GM18909 (cell line): ENCODE measurements around the gene ID4.
"Not testable (repeated sequence)": the region's sequence is repeated elsewhere in the genome, so short reads cannot be mapped to it uniquely, and the experiment has no call there.

Source experiments
- ATAC-seq: cut with Tn5 transposase; IDR thresholded peaks from one replicate; pipeline ENCODE4 v1.9.1; 2021; ENCODE audit warnings: mild to moderate bottlenecking; ENCODE audit not compliant: unreplicated experiment, poor library complexity

ID4 gene

GRCh38 chr6:19854421-19855015 lies 17.3 kb downstream of the ID4 start:
- not testable (repeated sequence) for ATAC-seq

DNA sequence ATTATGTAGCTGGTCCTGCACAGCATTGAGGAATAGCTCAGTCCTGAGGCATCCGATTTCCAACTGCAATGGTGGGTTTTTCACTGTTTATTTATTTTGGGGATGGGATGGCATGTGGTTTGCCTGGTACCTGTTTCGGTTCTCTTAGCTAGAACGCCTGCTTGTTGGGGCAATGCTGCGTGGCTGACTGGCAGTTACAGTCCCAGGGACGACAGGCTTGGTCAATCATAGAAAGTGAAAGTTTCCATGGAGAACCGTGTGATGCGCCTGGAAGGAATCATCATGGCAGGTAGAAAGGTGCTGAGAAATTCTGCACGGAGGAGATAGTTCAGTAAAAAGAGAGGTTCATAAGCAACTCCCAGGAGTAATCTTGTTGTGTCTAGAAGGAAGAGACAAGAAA lies 18.4 kb downstream of the ID4 start:
- ATAC-seq = no peak

- no peak for ATAC-seq
Observed at GRCh38 chr6:19857139-19857538, 20.0 kb downstream of the ID4 start.

DNA sequence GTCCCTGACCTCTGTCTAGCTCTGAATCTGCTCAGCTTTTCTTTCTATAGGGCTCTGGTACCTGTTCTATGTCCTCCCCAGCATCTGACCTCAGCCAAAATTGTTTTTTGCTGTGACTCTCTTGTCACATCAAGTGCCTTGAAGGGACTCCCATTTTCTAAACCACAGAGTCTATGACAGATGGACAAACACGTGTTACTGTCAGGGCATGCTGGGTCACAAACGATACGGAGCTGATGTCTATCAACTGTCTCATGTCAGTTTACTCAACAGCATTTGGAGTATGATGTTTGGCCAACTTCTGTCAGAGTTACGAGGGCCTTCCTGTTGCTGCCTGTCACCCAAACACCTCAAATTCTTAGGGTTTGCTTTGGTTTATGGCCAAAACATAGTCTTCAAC lies 20.5 kb downstream of the ID4 start:
- ATAC-seq = no peak

- ATAC-seq = no peak
Observed at GRCh38 chr6:19860235-19860877, 23.2 kb downstream of the ID4 start.

DNA sequence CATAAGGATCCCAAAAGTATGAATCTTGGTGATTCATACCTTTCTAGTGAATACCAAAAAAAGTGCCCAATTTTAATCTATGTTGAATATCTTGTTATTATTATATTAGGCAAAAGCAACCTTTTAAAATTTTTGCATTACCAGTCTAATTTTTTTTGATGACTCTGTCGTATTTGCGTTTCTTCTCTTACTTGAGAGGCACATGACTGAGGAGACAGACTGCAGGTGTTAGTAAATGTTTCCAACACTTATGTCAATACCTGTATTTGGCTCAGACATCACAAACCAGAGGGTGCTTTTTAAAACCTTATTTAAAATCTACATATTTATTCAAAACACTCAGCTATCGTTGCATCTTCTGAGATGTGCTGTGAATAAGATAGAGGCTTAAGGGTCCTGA lies 27.1 kb downstream of the ID4 start:
- ATAC-seq = no peak

GRCh38 chr6:19865178-19865577 lies 28.0 kb downstream of the ID4 start:
- ATAC-seq = no peak

DNA sequence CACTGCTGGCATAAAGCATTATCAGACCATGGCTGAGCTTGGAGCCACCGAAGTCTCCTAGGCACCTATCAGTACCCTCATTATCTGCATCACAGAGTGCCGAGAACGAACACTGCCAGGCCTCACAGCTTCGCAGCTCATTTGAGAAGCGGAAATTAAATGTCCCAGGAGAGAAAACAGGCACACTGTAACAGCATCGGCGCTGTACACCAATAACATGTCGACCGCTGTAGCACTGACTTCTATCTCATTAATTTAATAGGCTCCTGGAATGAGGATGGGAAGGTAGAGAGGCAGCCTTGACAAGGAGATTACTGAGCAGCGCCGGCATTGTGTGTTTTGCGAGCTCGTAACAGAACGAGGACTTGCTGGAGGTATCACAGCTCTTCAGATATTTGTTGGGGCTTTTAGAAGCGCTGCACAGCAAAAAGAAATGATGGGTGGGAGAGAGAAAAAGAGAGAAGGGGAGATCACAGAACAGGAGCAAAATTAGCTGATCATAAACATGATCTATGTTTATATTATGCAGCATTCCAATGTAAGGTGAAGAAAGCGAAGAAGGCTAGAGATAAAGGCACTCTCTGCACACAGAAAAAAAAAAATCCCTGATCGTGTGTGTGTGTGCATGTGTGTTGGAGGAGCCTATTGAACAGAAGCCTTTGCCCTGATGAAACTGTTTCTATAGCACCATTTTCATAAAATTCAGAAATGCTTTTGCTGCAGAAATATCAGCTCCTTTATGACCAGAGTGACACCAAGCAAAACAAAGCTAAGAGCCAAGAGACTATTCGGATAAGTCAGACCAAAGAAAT lies 29.2 kb downstream of the ID4 start:
- ATAC-seq = no peak

- ATAC-seq = no peak
Observed at GRCh38 chr6:19866985-19867627, 29.9 kb downstream of the ID4 start.

DNA sequence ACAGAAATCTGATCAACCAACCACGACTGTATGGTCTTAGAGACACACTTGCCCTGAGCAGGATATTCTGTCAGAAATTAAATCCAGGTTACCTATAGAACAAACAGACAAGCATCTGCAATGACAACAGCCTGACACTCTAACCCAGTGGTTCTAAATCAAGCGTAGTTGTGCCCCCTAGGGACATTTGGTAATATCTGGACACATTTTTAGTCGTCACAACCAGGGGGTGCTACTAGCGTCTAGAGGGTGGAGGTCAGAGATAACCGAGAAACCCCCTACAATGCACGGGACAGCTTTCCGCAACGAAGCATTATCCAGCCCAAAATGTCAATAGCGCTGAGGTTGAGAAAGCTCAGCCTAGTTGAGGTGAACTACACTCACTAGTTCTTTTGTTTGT lies 32.3 kb downstream of the ID4 start:
- ATAC-seq = no peak

DNA sequence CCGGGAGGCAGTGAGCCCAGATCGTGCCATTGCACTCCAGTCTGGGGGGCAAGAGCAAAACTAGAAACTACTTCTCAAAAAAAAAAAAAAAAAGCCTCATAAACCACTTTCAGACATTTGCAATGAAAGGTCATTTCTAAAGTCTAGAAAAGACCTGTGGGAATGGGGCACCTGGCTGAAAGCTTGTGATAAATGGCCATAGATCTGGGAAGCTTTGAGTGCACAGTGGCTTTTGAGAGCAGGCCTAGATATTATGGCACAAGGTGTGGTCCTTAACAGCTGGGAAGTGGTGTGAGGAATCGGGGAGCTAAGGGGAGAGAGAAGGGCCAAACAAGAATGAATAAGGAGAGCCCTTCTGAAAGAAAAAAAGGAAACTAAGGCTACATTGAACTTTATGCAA lies 33.2 kb downstream of the ID4 start:
- ATAC-seq = no peak

DNA sequence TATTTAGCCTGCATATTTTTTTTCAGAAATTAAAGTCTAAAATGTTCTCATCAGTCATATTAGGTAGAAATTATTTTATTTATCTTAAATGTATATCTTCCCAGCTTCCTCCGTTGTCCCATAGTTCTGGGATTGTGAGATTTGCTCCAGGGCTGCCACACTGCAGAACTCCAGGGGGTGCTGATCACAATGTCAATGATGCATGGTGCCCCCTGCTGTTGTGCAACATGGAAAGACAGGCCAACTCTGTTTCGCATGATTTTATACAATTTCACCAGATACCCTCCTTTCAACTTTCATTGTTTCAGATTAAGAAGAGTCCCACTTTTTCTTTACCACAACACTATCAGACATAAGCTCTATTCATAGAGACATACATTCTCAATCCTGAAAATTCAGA lies 35.9 kb downstream of the ID4 start:
- ATAC-seq = no peak

GRCh38 chr6:19876672-19877071 lies 39.5 kb downstream of the ID4 start:
- ATAC-seq = no peak

- ATAC-seq = no peak
Observed at GRCh38 chr6:19879663-19880062, 42.5 kb downstream of the ID4 start.

DNA sequence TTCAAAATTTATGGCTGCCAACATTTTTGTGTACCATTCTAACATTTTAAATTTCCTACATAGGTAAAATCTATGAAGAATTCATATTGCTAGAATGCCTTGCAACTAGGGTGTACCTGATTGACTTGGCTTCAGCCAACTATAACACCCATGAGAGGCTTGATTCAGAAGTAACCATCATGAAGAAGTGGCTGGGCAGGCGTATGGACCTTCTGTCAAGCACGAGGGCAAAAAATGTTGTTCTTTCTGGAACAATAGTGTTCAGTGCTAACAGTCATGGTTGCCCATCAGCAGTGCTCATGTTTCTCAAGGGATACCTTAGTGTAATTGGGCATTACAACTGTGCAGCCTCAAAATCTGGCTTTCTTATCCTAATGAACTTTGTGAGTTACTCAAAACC lies 42.9 kb downstream of the ID4 start:
- no peak for ATAC-seq

DNA sequence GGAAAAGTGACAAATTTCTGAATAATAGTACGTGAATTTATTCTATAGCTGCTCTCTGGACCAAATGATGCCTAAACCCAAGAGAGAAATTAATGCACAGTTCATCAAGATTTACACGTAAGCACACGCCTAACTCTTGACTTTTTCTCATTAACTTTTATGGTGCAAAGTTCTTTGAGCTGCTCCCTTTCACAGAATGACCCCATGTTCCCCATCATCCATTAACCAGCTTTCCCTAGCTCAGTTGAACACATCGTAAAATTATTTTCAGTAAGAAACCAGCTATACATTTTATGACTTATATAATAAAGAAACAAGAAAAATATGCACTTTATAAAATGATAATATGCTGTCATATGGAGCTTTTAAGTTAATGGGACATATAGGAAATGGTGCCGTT lies 54.3 kb downstream of the ID4 start:
- ATAC-seq = no peak
